ENCODE data around the gene SPAG9. TPM values are rescaled to one million over a fixed set of nuclear protein-coding genes. Genes with fewer than 3 reads are reported as not detected.

Gene SPAG9
- total RNA-seq, 1 experiment from 2014 or later = 77.6 TPM

- H3K4me2 ChIP-seq (ENCODE audit: low read length) = no peak overlapping the region
- RAD21 ChIA-PET (ENCODE audit: low non-redundant PET in 1 of 2, low total read pairs in 2 of 2, uncharacterized antibody in 2 of 2, unreplicated experiment in 2 of 2) = interaction anchor here (0.8 to 1.1 kb wide), 2 partner anchors 205 to 212 kb away, joined by 3 to 4 read pairs; no protein-coding TSS in a partner anchor
- no peaks in the 10 kb centered on the region for H4K20me1 ChIP-seq (ENCODE audit: insufficient read depth)
- DNase-seq (ENCODE audit: low read depth, low spot score) (peak; percentile 32), ATAC-seq (peak; percentile 87)
- H3K9me3 ChIP-seq (ENCODE audit: control insufficient read depth in 1 of 2, insufficient read depth in 1 of 2, low read depth in 1 of 2, low read length in 2 of 2) = no peaks in the 10 kb centered on the region
- no peak overlapping the region for H3K4me3 ChIP-seq (replicated peaks in 1 of 2; ENCODE audit: low read depth in 1 of 2, low read length in 2 of 2)
- H3K9ac ChIP-seq (ENCODE audit: low read length) = no peak overlapping the region
- no peak overlapping the region for H3K27ac ChIP-seq (ENCODE audit: low read depth, low read length)
- intact Hi-C loops (cut with micrococcal nuclease) = loop anchor here (2.0 to 5.0 kb wide), 4 partner anchors 56 to 275 kb away; partner anchors contain the start of gene NME1
- no peaks in the 10 kb centered on the region for H3K9me2 ChIP-seq (ENCODE audit: insufficient read depth)
- H3K36me3 ChIP-seq (ENCODE audit: control insufficient read depth in 1 of 2, insufficient read depth in 2 of 2, low read length in 2 of 2) = no peaks in the 10 kb centered on the region
- H3K79me2 ChIP-seq (ENCODE audit: insufficient read depth, low read length) = peaks cover 59% of the 10 kb centered on the region
- no TSS peak for BruUV-seq (replicated peaks)
- CTCF ChIA-PET = interaction anchor here (0.6 to 3.4 kb wide), 15 partner anchors 9 to 274 kb away, joined by 3 to 35 read pairs (median 5); partner anchors contain the start of genes NME1 and TOB1
- H2AFZ ChIP-seq (ENCODE audit: low read depth, low read length, poor library complexity, severe bottlenecking) = no peak overlapping the region
- POLR2A ChIA-PET = interaction anchor here (0.9 to 1.1 kb wide), 3 partner anchors 10 to 63 kb away, joined by 3 to 4 read pairs (median 3); no protein-coding TSS in a partner anchor
- TF ChIP-seq ZFX (IDR thresholded peaks at IDR 0.05) (no peak), ELF1 (IDR thresholded peaks at IDR 0.05; ENCODE audit: borderline replicate concordance, low read depth) (no peak), RAD21 (IDR thresholded peaks at IDR 0.05; ENCODE audit: low read depth) (peak; percentile 72), POLR2A (IDR thresholded peaks at IDR 0.05; ENCODE audit: borderline replicate concordance, extremely low read depth, insufficient read depth, insufficient read length) (no peak), TCF7L2 (IDR thresholded peaks at IDR 0.05; ENCODE audit: borderline replicate concordance, extremely low read depth, insufficient read depth, insufficient read length) (no peak), CEBPB (IDR thresholded peaks at IDR 0.05; ENCODE audit: low read depth) (no peak), CTCF (IDR thresholded peaks at IDR 0.05 in 2 of 3, conservative IDR thresholded peaks at IDR 0.05 in 1 of 3; ENCODE audit: borderline replicate concordance in 1 of 3, insufficient read depth in 1 of 3, low read depth in 2 of 3, low read length in 2 of 3) (peak; percentile 50 to 73 (median 73); a peak in 5 of 6 replicates)
- no peaks in the 10 kb centered on the region for H3K27me3 ChIP-seq (ENCODE audit: insufficient read depth, low read length)
- H3K4me1 ChIP-seq (ENCODE audit: control insufficient read depth in 1 of 2, insufficient read depth in 2 of 2, low read length in 2 of 2) = peaks cover 4 to 25% of the 10 kb centered on the region in 2 experiments; a peak in 3 of 4 replicates
Observed at GRCh38 chr17:51056813-51057510, 63.7 kb downstream of the SPAG9 start.
